Neutrophil (primary cell): Measurements from ENCODE around the gene DNHD1.

ENCODE experiments used
- H3K27ac ChIP-seq: fragments of 200-600 bp; sonication (generic); 2 replicates; pipeline ENCODE4 v1.5.1; 2016; ENCODE audit warnings: mild to moderate bottlenecking, moderate library complexity
- H3K27me3 ChIP-seq: fragments of 200-600 bp; sonication (generic); 2 replicates; pipeline ENCODE4 v1.6.0; 2016; ENCODE audit warnings: mild to moderate bottlenecking
- H3K36me3 ChIP-seq: fragments of 200-600 bp; sonication (generic); 2 replicates; pipeline ENCODE4 v1.5.1; 2017
- H3K4me1 ChIP-seq, 2 experiments: fragments of 200-600 bp in 1 of 2; sonication (generic) in 1 of 2; 1 replicate in 1 of 2; 2 replicates in 1 of 2; pipeline versions ENCODE4 v1.5.1 to v1.6.1; 2013 to 2016; ENCODE audit warnings: low read depth in 1 of 2, low read length in 1 of 2, mild to moderate bottlenecking in 1 of 2, moderate library complexity in 1 of 2; ENCODE audit not compliant: control insufficient read depth in 1 of 2, insufficient read depth in 1 of 2
- H3K4me3 ChIP-seq, 2 experiments: fragments of 200-600 bp in 1 of 2; sonication (generic) in 1 of 2; 1 replicate in 1 of 2; 2 replicates in 1 of 2; pipeline ENCODE4 v1.5.1; 2013 to 2016; ENCODE audit warnings: low read depth in 1 of 2, low read length in 1 of 2, mild to moderate bottlenecking in 1 of 2, moderate library complexity in 1 of 2
- H3K9me3 ChIP-seq: fragments of 200-600 bp; sonication (generic); 2 replicates; pipeline ENCODE4 v1.5.1; 2016
- TF ChIP-seq, protein P1 (sequence below): fragments of 200-600 bp; sonication (generic); IDR thresholded peaks from 2 replicates; pipeline ENCODE4 v1.5.1; 2016; ENCODE audit warnings: antibody characterized with exemption

The DNHD1 gene

DNA sequence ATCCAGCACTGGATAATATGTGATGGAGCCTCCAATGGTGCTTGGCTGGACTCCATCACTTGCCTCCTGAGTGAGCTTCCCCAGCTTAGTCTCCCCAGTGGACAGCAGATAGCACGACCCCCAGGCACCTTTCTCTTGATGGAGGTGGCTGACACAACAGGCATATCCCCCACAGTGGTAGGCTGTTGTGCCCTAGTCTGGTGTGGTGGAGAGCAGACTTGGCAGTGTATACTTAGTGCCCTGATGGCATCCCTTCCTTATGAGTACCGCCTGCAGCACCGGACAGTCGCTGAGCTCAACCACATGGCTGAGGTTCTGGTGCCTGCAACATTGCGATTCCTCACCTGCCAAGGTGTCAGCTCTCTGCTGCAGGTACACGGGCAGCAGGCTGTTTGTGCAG lies 50.1 kb downstream of the DNHD1 start:
- Histone ChIP-seq H3K4me3 (no peak overlapping the region), H3K27me3 (no peaks in the 10 kb centered on the region), H3K4me1 (no peaks in the 10 kb centered on the region), H3K36me3 (peaks cover 4% of the 10 kb centered on the region), H3K9me3 (no peaks in the 10 kb centered on the region), H3K27ac (no peak overlapping the region)
- TF ChIP-seq, protein P1, sequence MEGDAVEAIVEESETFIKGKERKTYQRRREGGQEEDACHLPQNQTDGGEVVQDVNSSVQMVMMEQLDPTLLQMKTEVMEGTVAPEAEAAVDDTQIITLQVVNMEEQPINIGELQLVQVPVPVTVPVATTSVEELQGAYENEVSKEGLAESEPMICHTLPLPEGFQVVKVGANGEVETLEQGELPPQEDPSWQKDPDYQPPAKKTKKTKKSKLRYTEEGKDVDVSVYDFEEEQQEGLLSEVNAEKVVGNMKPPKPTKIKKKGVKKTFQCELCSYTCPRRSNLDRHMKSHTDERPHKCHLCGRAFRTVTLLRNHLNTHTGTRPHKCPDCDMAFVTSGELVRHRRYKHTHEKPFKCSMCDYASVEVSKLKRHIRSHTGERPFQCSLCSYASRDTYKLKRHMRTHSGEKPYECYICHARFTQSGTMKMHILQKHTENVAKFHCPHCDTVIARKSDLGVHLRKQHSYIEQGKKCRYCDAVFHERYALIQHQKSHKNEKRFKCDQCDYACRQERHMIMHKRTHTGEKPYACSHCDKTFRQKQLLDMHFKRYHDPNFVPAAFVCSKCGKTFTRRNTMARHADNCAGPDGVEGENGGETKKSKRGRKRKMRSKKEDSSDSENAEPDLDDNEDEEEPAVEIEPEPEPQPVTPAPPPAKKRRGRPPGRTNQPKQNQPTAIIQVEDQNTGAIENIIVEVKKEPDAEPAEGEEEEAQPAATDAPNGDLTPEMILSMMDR, result no peak

DNA sequence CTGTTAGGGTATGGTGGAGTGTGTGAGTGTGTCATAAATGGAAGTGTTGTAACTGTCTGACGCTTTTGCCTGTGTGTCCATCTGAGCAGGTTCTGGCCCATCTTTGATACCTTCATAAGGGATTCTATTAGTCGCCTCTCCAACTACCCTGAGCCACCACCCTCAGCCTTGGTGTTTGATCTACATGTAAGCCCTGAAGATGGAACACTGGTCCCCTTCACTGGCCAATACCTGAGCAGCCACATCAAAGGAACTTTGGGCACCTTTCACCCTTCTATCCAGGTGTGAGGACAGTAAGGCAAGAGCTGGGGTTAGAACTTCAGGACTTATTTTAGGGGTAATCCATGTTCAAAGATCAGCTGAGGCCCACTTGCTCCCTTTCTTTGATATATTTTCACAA lies 51.0 kb downstream of the DNHD1 start:
- Histone ChIP-seq H3K27me3 (no peaks in the 10 kb centered on the region), H3K9me3 (no peaks in the 10 kb centered on the region), H3K4me1 (no peaks in the 10 kb centered on the region), H3K4me3 (no peak overlapping the region), H3K27ac (no peak overlapping the region), H3K36me3 (peaks cover 4% of the 10 kb centered on the region)
- TF ChIP-seq, protein P1, result no peak

DNA sequence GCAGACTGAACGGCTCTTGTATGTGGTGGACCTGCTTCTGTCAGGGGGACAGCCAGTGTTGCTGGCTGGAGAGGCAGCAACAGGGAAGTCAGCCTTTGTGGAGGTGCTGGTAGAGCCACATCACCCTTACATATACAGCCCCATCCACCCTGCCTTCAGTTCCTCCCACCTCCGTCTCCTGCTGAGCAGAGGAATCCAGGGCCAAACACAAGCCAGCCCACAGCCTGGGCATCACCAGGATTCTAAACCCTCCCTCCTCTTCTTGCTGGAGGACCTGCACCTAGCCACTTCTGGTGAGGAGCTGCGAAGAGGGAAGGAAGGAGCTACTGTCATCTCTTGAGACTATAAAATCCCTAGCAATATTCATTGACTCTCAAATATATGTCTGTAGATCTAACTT lies 51.6 kb downstream of the DNHD1 start:
- H3K27me3 ChIP-seq, result no peaks in the 10 kb centered on the region
- no peaks in the 10 kb centered on the region for H3K9me3 ChIP-seq
- H3K4me3 ChIP-seq, result no peak overlapping the region
- TF ChIP-seq, protein P1, result no peak
- H3K36me3 ChIP-seq, result peaks cover 4% of the 10 kb centered on the region
- H3K27ac ChIP-seq, result no peak overlapping the region
- H3K4me1 ChIP-seq, result no peaks in the 10 kb centered on the region

DNA sequence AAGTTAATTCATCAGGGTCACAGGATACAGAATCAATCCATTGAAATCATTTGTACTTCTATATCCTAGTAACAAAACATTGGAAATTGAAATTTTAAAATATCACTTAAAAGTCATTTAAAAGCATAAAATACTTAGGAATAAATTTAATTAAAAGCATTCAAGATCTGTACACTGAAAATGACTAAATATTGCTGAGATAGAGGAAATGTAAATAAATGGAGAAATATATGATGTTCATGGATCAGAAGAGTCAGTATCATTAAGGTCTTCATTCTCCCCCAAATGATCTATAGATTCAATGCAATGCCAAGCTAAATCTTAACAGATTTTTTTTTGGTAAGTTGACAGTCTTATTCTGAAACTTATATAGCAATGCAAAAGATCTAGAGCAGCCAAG lies 56.6 kb downstream of the DNHD1 start:
- Histone ChIP-seq H3K4me3 (no peak overlapping the region), H3K36me3 (no peaks in the 10 kb centered on the region), H3K4me1 (no peaks in the 10 kb centered on the region), H3K27ac (no peak overlapping the region), H3K27me3 (no peaks in the 10 kb centered on the region), H3K9me3 (no peaks in the 10 kb centered on the region)
- TF ChIP-seq, protein P1, result no peak

DNA sequence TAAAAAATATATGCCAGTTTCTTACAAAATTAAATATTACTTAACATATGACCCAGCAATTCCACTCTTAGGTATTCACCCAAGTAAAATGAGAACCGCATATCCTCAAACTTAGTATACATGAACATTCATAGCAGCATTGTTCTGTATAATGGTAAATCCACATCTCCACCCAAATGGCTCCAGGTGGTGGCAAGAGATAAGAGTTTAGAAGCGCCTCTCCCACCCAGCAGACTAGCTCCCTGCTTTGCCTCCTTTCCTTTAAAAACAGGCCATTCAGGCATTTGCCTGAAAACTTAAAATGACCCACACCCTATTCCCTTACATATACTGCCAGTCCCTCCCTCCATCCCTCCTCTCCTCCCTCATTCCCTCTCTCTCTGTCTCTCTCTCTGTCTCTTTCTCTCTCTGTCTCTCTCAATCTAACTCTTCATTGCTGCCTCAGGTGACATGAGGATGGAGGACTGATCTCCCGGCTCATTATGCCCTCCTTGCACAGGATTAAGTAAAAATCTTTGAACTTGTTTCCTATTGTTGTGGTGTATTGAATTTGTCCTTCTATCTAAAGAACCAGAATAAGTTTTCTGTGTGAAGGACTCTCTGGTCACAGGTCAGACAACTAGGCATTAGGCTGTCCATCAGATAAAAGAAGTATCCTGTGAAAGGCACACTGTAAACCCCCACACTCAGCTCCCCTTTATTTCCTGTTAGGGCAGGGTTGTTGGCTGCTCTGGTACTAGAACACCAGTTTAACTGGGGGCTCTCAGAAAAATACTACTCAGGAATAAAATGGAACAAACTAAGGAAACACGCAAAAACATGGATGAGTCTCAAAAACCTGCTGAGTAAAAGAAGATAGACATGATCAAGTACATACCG lies 58.0 kb downstream of the DNHD1 start:
- Histone ChIP-seq H3K36me3 (no peaks in the 10 kb centered on the region), H3K27ac (no peak overlapping the region), H3K9me3 (no peaks in the 10 kb centered on the region), H3K4me1 (no peaks in the 10 kb centered on the region), H3K27me3 (no peaks in the 10 kb centered on the region), H3K4me3 (no peak overlapping the region)
- TF ChIP-seq, protein P1, result no peak
